SK-N-SH (cell line): ENCODE results near the gene ING5.

ENCODE experiments used
- CHD2 ChIP-seq: fragments of 150-350 bp; IDR thresholded peaks from 2 replicates; pipeline ENCODE4 v1.6.1; 2018; ENCODE audit warnings: low read length; ENCODE audit not compliant: partially characterized antibody
- CTCF ChIP-seq: fragments of 200-600 bp; sonication (generic); IDR thresholded peaks from 2 replicates; pipeline ENCODE4 v1.6.1; 2017; ENCODE audit warnings: antibody characterized with exemption, mild to moderate bottlenecking, moderate library complexity
- FOXM1 ChIP-seq: IDR thresholded peaks from 2 replicates; pipeline ENCODE4 v1.4.0; 2012; ENCODE audit warnings: low read depth, mild to moderate bottlenecking
- POLR2AphosphoS5 ChIP-seq: IDR thresholded peaks from 2 replicates; pipeline ENCODE4 v1.6.1; 2012; ENCODE audit warnings: low read depth, low read length
- REST ChIP-seq: IDR thresholded peaks from 2 replicates; pipeline ENCODE4 v1.6.1; 2012; ENCODE audit warnings: mild to moderate bottlenecking, low read depth, low read length, moderate library complexity
- YY1 ChIP-seq: IDR thresholded peaks from 2 replicates; pipeline ENCODE4 v1.4.0; 2012; ENCODE audit warnings: low read depth, mild to moderate bottlenecking

- TF ChIP-seq CTCF (peak; percentile 51), REST (no peak), YY1 (no peak), POLR2AphosphoS5 (no peak), CHD2 (no peak), FOXM1 (no peak)
These were observed 765 bp upstream of the ING5 start for GRCh38 chr2:241701149-241701398.
